ENCODE data around the gene RAB34. TPM values are rescaled to one million over a fixed set of nuclear protein-coding genes. Genes with fewer than 3 reads are reported as not detected.

The RAB34 gene
- total RNA-seq, 1 experiment from 2014 or later, result not detected

DNA sequence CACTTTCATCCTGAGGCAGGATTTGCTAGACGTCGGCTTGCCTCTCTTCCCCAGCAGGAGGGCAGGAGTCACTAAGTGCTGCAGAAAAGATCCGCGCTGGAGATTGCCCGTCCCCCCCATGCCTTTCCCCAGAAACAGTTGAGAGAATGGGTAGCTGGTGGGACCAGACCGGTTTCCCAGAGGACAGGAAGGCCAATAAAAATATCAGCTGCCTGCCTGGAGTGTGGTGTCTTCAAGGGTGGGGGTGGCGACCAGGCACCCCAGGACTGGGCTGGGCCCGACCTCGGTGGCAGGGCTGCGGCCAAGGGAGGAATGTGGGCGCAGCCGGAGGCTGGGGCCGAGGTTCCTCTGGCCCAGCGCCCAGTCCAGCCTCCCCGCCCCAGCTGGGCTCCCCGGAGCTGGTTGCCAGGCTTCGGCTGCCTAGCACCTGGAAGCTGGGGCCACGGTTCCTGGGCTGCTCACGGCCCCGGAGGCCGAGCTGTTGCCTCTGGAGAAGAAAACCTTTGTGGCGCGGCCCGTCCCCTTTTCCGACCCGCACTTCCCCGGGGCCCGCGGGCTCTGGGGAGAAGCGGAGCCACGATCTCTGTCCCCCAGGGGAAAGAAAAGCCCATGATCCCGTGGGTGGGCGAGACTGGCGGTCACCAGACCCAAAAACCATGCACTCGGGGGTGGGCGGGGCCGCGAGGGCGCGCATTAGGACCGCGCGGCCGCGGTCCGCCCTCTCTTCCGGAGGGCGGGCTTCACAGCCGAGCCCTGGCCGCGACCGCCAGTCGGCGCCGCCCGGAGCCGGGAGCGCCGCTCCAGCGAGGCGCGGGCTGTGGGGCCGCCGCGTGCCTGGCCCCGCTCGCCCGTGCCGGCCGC is 25.8 kb upstream of the RAB34 start, which contains the start of gene TRAF4:
TRAF4 (plus strand) TSS at position 769 of the 861 bp plus-strand sequence. CDS start 102 bp downstream, outside the sequence.
- H3K36me3 ChIP-seq (ENCODE audit: insufficient read depth, low read length), result peaks cover 4% of the 10 kb centered on the region
- H3K4me3 ChIP-seq (ENCODE audit: low read length), result peak within 1 kb of the TSS; percentile 91
- H3K27me3 ChIP-seq (ENCODE audit: low read length), result no peaks in the 10 kb centered on the region
- DNase-seq, result peak; percentile 95
- no peaks in the 10 kb centered on the region for H3K9me2 ChIP-seq (replicated peaks; ENCODE audit: insufficient read depth, low read length)
- peaks cover 61% of the 10 kb centered on the region for H3K4me1 ChIP-seq (ENCODE audit: low read length)
- peak within 1 kb of the TSS; percentile 85; the same call in 1 of the 2 replicates for H2AFZ ChIP-seq (ENCODE audit: low read length)
- H3K4me2 ChIP-seq (ENCODE audit: low read depth, low read length, poor library complexity, severe bottlenecking), result peak within 1 kb of the TSS; percentile 93
- H3K27ac ChIP-seq (ENCODE audit: low read length), result peak within 1 kb of the TSS; percentile 91
- peaks cover 33% of the 10 kb centered on the region for H4K20me1 ChIP-seq (ENCODE audit: insufficient read depth, low read depth, low read length)
- H3K9ac ChIP-seq (ENCODE audit: low read length), result peak within 1 kb of the TSS; percentile 96
- peaks cover 31% of the 10 kb centered on the region for H3K79me2 ChIP-seq (ENCODE audit: low read length)
- no peaks in the 10 kb centered on the region for H3K9me3 ChIP-seq (ENCODE audit: low read length)

DNA sequence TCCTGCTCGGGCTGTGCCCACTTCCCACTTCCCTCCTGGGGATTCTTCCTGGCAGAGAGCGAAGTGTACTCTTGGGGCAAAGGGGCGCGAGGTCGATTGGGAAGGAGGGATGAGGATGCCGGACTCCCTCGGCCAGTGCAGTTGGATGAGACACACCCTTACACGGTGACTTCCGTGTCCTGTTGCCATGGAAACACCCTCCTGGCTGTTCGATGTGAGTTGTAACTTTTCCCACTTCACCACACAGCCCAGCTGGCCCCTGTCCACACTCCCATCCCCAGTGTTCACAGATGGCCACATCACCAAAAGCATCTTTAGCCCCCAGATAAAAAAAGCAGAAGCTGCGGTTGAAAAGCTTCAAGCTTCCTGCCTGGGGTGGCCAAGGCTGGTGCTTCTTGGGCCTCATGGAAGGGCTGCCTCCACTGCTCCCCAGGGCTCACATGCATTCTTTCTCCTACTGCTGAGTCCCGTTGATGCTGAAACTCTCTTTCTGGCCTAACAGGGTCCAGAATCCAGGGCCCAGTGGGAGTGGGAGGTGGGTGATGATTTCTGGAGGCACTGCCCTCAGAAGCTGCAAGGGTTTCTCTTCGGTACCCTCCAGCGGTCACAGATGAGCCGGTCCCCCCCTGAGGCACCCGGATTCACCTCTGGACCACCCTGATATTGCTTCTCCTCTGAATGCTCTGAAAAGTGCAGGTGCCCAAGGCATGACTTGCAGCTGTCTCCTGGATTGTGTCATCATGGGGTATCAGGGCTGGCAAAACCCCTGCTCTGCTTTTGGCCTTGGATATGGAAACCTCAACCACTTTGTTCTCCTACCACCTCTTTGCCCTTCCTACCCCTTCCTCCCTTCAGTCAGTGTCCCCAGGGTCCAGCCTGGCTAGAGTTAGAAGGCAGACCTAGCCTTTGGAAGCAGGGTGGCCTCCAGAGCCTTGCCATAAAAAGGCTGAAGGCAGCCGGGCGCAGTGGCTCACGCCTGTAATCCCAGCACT is 24.0 kb upstream of the RAB34 start:
- no peaks in the 10 kb centered on the region for H3K36me3 ChIP-seq (ENCODE audit: insufficient read depth, low read length)
- no peaks in the 10 kb centered on the region for H3K9me2 ChIP-seq (replicated peaks; ENCODE audit: insufficient read depth, low read length)
- peaks cover 72% of the 10 kb centered on the region for H3K4me1 ChIP-seq (ENCODE audit: low read length)
- H3K9me3 ChIP-seq (ENCODE audit: low read length), result no peaks in the 10 kb centered on the region
- no peak overlapping the region for H2AFZ ChIP-seq (ENCODE audit: low read length)
- peak overlapping the region; percentile 51 for H3K4me2 ChIP-seq (ENCODE audit: low read depth, low read length, poor library complexity, severe bottlenecking)
- H4K20me1 ChIP-seq (ENCODE audit: insufficient read depth, low read depth, low read length), result peaks cover 21% of the 10 kb centered on the region
- peak overlapping the region; percentile 58 for H3K9ac ChIP-seq (ENCODE audit: low read length)
- H3K27me3 ChIP-seq (ENCODE audit: low read length), result no peaks in the 10 kb centered on the region
- H3K4me3 ChIP-seq (ENCODE audit: low read length), result peak overlapping the region; percentile 33; the same call in 1 of the 2 replicates
- H3K79me2 ChIP-seq (ENCODE audit: low read length), result peaks cover 27% of the 10 kb centered on the region
- peak; percentile 79 for DNase-seq
- H3K27ac ChIP-seq (ENCODE audit: low read length), result peak overlapping the region; percentile 91

DNA sequence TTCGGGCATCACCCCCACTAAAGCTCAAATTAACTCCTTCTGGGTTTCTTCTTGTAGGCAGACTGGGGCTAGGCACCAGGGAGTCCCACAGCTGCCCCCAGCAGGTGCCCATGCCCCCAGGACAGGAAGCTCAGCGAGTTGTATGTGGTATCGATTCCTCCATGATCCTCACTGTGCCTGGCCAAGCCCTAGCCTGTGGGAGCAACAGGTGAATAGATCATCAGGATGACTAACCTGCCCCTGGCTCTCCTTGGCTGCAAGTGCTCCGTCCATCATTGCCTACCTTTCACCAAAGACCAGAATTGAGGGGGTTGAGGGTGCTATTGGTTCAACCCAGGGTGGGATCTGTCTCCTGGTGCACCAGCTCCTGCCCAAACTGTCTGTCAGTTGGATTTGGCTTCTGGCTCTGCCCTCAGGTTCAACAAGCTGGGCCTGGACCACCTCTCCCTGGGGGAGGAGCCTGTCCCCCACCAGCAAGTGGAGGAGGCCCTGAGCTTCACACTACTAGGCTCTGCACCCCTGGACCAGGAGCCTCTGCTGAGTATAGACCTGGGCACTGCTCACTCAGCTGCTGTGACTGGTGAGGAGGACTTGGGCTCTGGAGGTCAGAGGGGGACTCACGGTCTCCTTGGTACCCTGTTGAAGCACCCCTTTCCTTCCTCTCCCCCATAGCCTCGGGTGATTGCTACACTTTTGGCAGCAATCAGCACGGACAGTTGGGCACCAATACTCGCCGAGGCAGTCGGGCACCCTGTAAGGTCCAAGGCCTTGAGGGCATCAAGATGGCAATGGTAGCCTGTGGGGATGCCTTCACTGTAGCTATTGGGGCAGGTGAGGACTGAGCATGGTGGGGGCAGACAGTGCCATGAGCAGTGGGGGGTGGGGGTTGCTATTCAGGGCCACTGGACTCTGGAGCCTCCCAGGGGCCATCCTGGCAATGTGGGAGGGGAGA is 23.0 kb upstream of the RAB34 start:
- peak overlapping the region; percentile 13; the same call in 1 of the 2 replicates for H3K4me3 ChIP-seq (ENCODE audit: low read length)
- H4K20me1 ChIP-seq (ENCODE audit: insufficient read depth, low read depth, low read length), result peaks cover 11% of the 10 kb centered on the region
- no peaks in the 10 kb centered on the region for H3K27me3 ChIP-seq (ENCODE audit: low read length)
- no peaks in the 10 kb centered on the region for H3K9me2 ChIP-seq (replicated peaks; ENCODE audit: insufficient read depth, low read length)
- H2AFZ ChIP-seq (ENCODE audit: low read length), result no peak overlapping the region
- H3K4me2 ChIP-seq (ENCODE audit: low read depth, low read length, poor library complexity, severe bottlenecking), result peak overlapping the region; percentile 51
- peak overlapping the region; percentile 91 for H3K27ac ChIP-seq (ENCODE audit: low read length)
- H3K9me3 ChIP-seq (ENCODE audit: low read length), result no peaks in the 10 kb centered on the region
- no peak for DNase-seq
- H3K79me2 ChIP-seq (ENCODE audit: low read length), result peaks cover 18% of the 10 kb centered on the region
- H3K4me1 ChIP-seq (ENCODE audit: low read length), result peaks cover 62% of the 10 kb centered on the region
- H3K36me3 ChIP-seq (ENCODE audit: insufficient read depth, low read length), result no peaks in the 10 kb centered on the region
- H3K9ac ChIP-seq (ENCODE audit: low read length), result peak overlapping the region; percentile 58

DNA sequence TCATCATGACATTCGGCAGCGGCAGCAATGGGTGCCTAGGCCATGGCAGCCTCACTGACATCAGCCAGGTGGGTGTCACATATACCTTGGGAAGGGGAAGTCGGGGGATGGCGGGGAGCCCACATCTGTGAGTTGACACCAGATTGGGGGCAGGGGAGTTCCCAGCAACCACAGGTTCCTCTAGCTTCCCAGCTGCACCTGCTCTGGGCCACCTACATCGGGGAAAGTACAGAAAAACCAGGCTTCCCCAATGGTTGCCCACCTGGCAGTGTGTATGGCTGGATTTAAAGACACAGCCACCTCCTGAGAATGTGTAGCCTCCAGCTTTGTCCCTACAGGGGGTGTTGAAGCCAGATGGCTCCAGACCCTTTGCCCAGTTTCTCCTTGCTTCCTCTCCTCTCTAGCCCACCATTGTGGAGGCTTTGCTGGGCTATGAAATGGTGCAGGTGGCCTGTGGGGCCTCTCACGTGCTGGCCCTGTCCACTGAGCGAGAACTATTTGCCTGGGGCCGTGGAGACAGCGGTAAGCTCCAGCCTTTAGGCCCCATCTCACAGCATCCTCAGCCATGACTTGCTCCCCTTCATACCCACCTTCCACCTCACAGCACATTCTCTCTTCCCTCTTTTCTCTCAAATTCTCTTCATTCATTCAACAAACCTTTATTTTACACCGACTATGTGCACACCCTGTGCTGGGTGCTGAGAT is 21.2 kb upstream of the RAB34 start:
- Histone ChIP-seq H3K9ac (ENCODE audit: low read length) (peak overlapping the region; percentile 42), H3K27ac (ENCODE audit: low read length) (peak overlapping the region; percentile 55), H3K79me2 (ENCODE audit: low read length) (no peaks in the 10 kb centered on the region), H3K4me3 (ENCODE audit: low read length) (peak overlapping the region; percentile 42; the same call in 1 of the 2 replicates), H2AFZ (ENCODE audit: low read length) (no peak overlapping the region), H3K9me2 (replicated peaks; ENCODE audit: insufficient read depth, low read length) (no peaks in the 10 kb centered on the region), H3K9me3 (ENCODE audit: low read length) (no peaks in the 10 kb centered on the region), H3K27me3 (ENCODE audit: low read length) (no peaks in the 10 kb centered on the region), H3K4me1 (ENCODE audit: low read length) (peaks cover 55% of the 10 kb centered on the region), H3K36me3 (ENCODE audit: insufficient read depth, low read length) (no peaks in the 10 kb centered on the region), H3K4me2 (ENCODE audit: low read depth, low read length, poor library complexity, severe bottlenecking) (peak overlapping the region; percentile 41), H4K20me1 (ENCODE audit: insufficient read depth, low read depth, low read length) (no peaks in the 10 kb centered on the region)
- no peak for DNase-seq

DNA sequence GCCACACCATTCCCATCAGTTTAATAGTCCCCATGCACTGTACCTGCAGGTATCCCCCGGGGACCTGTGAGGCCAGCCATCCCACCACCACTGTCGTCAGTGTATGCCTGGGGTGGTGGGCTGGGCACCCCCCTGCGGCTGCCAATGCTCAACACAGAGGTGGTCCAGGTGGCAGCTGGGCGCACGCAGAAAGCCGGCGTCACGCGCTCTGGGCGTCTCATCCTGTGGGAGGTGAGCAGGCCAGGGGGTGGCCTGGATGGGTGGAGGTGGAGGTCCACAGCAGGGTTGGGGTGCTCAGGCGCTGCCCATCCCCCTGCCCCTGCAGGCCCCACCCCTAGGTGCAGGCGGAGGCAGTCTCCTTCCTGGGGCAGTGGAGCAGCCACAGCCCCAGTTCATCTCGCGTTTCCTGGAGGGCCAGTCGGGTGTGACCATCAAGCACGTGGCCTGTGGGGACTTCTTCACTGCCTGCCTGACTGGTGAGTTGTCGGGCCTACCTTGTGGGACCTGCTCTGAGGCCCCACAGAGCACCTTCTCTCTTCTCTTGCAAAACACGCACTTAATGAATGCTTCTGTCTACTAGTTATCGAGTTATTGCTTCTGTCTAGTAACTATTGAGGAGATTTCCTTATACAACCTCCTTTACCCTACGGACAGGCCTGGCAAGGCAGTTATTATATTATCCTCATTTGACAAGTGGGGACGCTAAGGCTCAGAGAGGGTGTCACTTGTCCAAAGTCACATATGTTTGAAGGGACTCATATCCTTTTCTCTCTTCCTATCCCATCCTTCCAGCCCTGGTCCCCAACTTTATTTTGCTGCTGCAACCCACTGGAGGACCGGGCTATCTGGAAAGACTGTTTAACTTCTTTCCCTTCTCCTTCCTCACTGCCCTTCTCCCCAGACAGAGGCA is 20.4 kb upstream of the RAB34 start:
- Histone ChIP-seq H2AFZ (ENCODE audit: low read length) (no peak overlapping the region), H4K20me1 (ENCODE audit: insufficient read depth, low read depth, low read length) (no peaks in the 10 kb centered on the region), H3K27me3 (ENCODE audit: low read length) (no peaks in the 10 kb centered on the region), H3K4me2 (ENCODE audit: low read depth, low read length, poor library complexity, severe bottlenecking) (peak overlapping the region; percentile 41), H3K4me1 (ENCODE audit: low read length) (peaks cover 49% of the 10 kb centered on the region), H3K9ac (ENCODE audit: low read length) (peak overlapping the region; percentile 42), H3K36me3 (ENCODE audit: insufficient read depth, low read length) (no peaks in the 10 kb centered on the region), H3K9me3 (ENCODE audit: low read length) (no peaks in the 10 kb centered on the region), H3K9me2 (replicated peaks; ENCODE audit: insufficient read depth, low read length) (no peaks in the 10 kb centered on the region), H3K27ac (ENCODE audit: low read length) (peak overlapping the region; percentile 55), H3K79me2 (ENCODE audit: low read length) (no peaks in the 10 kb centered on the region), H3K4me3 (ENCODE audit: low read length) (peak overlapping the region; percentile 42; the same call in 1 of the 2 replicates)
- DNase-seq, result peak; percentile 87

DNA sequence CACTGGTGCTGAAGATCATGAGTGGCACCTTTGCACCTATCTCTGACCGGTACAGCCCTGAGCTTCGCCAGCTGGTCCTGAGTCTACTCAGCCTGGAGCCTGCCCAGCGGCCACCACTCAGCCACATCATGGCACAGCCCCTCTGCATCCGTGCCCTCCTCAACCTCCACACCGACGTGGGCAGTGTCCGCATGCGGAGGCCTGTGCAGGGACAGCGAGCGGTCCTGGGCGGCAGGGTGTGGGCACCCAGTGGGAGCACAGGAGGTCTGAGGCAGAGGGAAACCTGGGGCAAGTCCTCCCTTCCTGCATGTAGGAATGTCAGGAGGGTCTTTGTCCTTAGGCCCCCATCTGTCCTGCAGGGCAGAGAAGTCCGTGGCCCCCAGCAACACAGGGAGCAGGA is 19.6 kb upstream of the RAB34 start:
- H3K9me2 ChIP-seq (replicated peaks; ENCODE audit: insufficient read depth, low read length), result no peaks in the 10 kb centered on the region
- no peaks in the 10 kb centered on the region for H3K36me3 ChIP-seq (ENCODE audit: insufficient read depth, low read length)
- H4K20me1 ChIP-seq (ENCODE audit: insufficient read depth, low read depth, low read length), result no peaks in the 10 kb centered on the region
- no peaks in the 10 kb centered on the region for H3K79me2 ChIP-seq (ENCODE audit: low read length)
- DNase-seq, result no peak
- no peaks in the 10 kb centered on the region for H3K9me3 ChIP-seq (ENCODE audit: low read length)
- no peak overlapping the region for H2AFZ ChIP-seq (ENCODE audit: low read length)
- no peaks in the 10 kb centered on the region for H3K27me3 ChIP-seq (ENCODE audit: low read length)
- no peak overlapping the region for H3K27ac ChIP-seq (ENCODE audit: low read length)
- no peak overlapping the region for H3K9ac ChIP-seq (ENCODE audit: low read length)
- peaks cover 42% of the 10 kb centered on the region for H3K4me1 ChIP-seq (ENCODE audit: low read length)
- no peak overlapping the region for H3K4me3 ChIP-seq (ENCODE audit: low read length)
- no peak overlapping the region for H3K4me2 ChIP-seq (ENCODE audit: low read depth, low read length, poor library complexity, severe bottlenecking)

Data from Karpas-422 (cell line).